Measurements from ENCODE around the gene CCDC158. TPM values are rescaled to one million over a fixed set of nuclear protein-coding genes. Genes with fewer than 3 reads are reported as not detected.

The CCDC158 gene
- total and polyA plus RNA-seq, 2 experiments from 2014 or later = 0.21 to 0.27 TPM

- TF ChIP-seq ZNF462 (CRISPR knock-in tag; IDR thresholded peaks at IDR 0.05) (no peak), NANOG (IDR thresholded peaks at IDR 0.05; ENCODE audit: borderline replicate concordance) (no peak), POLR2AphosphoS5 (IDR thresholded peaks at IDR 0.05; ENCODE audit: low read depth) (no peak), ZNF331 (CRISPR knock-in tag; IDR thresholded peaks at IDR 0.05; ENCODE audit: low read depth) (no peak), CREB1 (CRISPR knock-in tag; IDR thresholded peaks at IDR 0.05; ENCODE audit: low read depth) (no peak), EZH2 (IDR thresholded peaks at IDR 0.05; ENCODE audit: low read depth, unreplicated experiment) (no peak)
Observed at GRCh38 chr4:76278583-76278982, 142.4 kb downstream of the CCDC158 start (continued).

DNA sequence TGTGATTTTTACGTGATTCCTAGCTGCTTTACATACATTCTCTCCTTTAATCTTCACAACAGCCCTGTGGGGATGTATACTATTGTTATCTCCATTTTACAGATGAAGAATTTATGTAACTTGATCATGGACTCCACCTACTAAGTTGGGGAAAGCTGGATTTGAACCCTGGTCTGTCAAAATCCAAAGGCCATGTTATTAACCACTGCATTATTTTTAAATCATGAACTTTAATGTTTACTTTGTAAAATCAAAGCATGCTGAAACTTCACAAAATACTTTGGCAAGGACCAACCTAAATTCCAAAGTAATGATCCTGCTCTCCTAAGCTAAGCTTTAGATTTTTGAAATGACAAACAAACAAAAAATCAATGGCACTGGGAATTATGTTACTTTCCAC lies 143.3 kb downstream of the CCDC158 start:
- Histone ChIP-seq H3K4me2 (no peak overlapping the region), H3K9me2 (ENCODE audit: insufficient read depth) (no peaks in the 10 kb centered on the region), H3F3A (replicated peaks; ENCODE audit: low read depth) (no peaks in the 10 kb centered on the region), H3K36me3 (ENCODE audit: insufficient read depth) (no peaks in the 10 kb centered on the region), H2AFZ (no peak overlapping the region), H4K20me1 (replicated peaks; ENCODE audit: insufficient read depth) (no peaks in the 10 kb centered on the region), H3K27me3 (ENCODE audit: insufficient read depth) (no peaks in the 10 kb centered on the region), H3K79me2 (replicated peaks; ENCODE audit: insufficient read depth) (no peaks in the 10 kb centered on the region), H3K4me1 (ENCODE audit: insufficient read depth) (no peaks in the 10 kb centered on the region), H3K27ac (ENCODE audit: low read depth) (no peak overlapping the region), H3K4me3 (no peak overlapping the region)
- ATAC-seq (no peak), DNase-seq (ENCODE audit: low spot score) (no peak)
- Mint-ChIP-seq H3K4me3 (no peak overlapping the region), H3K9me3 (no peaks in the 10 kb centered on the region), H3K4me1 (no peaks in the 10 kb centered on the region), H3K36me3 (ENCODE audit: low read depth) (no peaks in the 10 kb centered on the region), H3K27me3 (ENCODE audit: insufficient read depth, low read depth, poor library complexity) (peaks cover 2% of the 10 kb centered on the region), H3K27ac (no peak overlapping the region)
- TF ChIP-seq POLR2AphosphoS5 (IDR thresholded peaks at IDR 0.05; ENCODE audit: low read depth) (no peak), ZNF331 (CRISPR knock-in tag; IDR thresholded peaks at IDR 0.05; ENCODE audit: low read depth) (no peak), EZH2 (IDR thresholded peaks at IDR 0.05; ENCODE audit: low read depth, unreplicated experiment) (no peak), ZNF114 (CRISPR knock-in tag; IDR thresholded peaks at IDR 0.05) (no peak), EZH2phosphoT487 (IDR thresholded peaks at IDR 0.05; ENCODE audit: unreplicated experiment) (no peak)
- TF ChIP-seq, protein P1, sequence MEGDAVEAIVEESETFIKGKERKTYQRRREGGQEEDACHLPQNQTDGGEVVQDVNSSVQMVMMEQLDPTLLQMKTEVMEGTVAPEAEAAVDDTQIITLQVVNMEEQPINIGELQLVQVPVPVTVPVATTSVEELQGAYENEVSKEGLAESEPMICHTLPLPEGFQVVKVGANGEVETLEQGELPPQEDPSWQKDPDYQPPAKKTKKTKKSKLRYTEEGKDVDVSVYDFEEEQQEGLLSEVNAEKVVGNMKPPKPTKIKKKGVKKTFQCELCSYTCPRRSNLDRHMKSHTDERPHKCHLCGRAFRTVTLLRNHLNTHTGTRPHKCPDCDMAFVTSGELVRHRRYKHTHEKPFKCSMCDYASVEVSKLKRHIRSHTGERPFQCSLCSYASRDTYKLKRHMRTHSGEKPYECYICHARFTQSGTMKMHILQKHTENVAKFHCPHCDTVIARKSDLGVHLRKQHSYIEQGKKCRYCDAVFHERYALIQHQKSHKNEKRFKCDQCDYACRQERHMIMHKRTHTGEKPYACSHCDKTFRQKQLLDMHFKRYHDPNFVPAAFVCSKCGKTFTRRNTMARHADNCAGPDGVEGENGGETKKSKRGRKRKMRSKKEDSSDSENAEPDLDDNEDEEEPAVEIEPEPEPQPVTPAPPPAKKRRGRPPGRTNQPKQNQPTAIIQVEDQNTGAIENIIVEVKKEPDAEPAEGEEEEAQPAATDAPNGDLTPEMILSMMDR (conservative IDR thresholded peaks at IDR 0.05; ENCODE audit: low read depth in 2 of 2) = no peak
